SK-N-SH (cell line): ENCODE results near the gene SLC8A2. TPM values are rescaled to one million over a fixed set of nuclear protein-coding genes. Genes with fewer than 3 reads are reported as not detected.
A peak's percentile ranks its signal among the peaks of the same experiment; 100 is the strongest.

Source experiments
- CTCF ChIA-PET: fragments of 300-600, 350-600 bp; formaldehyde crosslinking; extraction: SDS; loops from one replicate; lab custom pipeline; 2021; lab: Yijun Ruan, JAX
- POLR2A ChIA-PET: fragments of 350-600 bp; sonication (Branson Sonifier 250); formaldehyde crosslinking; extraction: SDS; loops from one replicate; lab custom pipeline; 2020; ENCODE audit warnings: antibody characterized with exemption, inconsistent platforms; lab: Yijun Ruan, JAX
- DNase-seq: peaks from one replicate; pipeline ENCODE4 v3.0.0; 2012
- H2AFZ ChIP-seq: fragments of 200-600 bp; sonication (generic); 2 replicates; pipeline ENCODE4 v1.8.1; 2016; ENCODE audit warnings: antibody characterized with exemption, mild to moderate bottlenecking, low read depth
- H3F3A ChIP-seq: fragments of 200-600 bp; sonication (generic); replicated peaks from 2 replicates; pipeline ENCODE3; 2016; ENCODE audit warnings: antibody characterized with exemption, mild to moderate bottlenecking; ENCODE audit not compliant: insufficient read depth
- H3K27ac ChIP-seq, 2 experiments: fragments of 200-500 bp in 1 of 2; fragments of 200-600 bp in 1 of 2; sonication (Bioruptor generic) in 1 of 2; sonication (generic), shearing (Covaris generic) in 1 of 2; 2 replicates each; pipeline versions ENCODE4 v1.5.1 to v1.6.1; 2014 to 2016; ENCODE audit warnings: low read depth in 2 of 2, inconsistent platforms in 1 of 2, low read length in 1 of 2, mild to moderate bottlenecking in 1 of 2, mixed read lengths in 1 of 2
- H3K27me3 ChIP-seq: fragments of 200-600 bp; sonication (generic), shearing (Covaris generic); 2 replicates; pipeline ENCODE4 v1.6.1; 2016; ENCODE audit warnings: mixed run types; ENCODE audit not compliant: insufficient read depth
- H3K36me3 ChIP-seq, 2 experiments: fragments of 200-500 bp in 1 of 2; fragments of 200-600 bp in 1 of 2; sonication (Bioruptor generic) in 1 of 2; sonication (generic) in 1 of 2; replicated peaks in 1 of 2; 2 replicates each; pipeline versions ENCODE3 to v1.5.1; 2014 to 2016; ENCODE audit warnings: low read length in 1 of 2, mild to moderate bottlenecking in 1 of 2; ENCODE audit not compliant: insufficient read depth in 2 of 2, control insufficient read depth in 1 of 2
- H3K4me1 ChIP-seq, 2 experiments: fragments of 200-500 bp in 1 of 2; fragments of 200-600 bp in 1 of 2; sonication (Bioruptor generic) in 1 of 2; sonication (generic), shearing (Covaris generic) in 1 of 2; 2 replicates each; pipeline versions ENCODE4 v1.5.1 to v1.6.1; 2014 to 2016; ENCODE audit warnings: low read depth in 1 of 2, low read length in 1 of 2, mixed run types in 1 of 2; ENCODE audit not compliant: insufficient read depth in 2 of 2, control insufficient read depth in 1 of 2
- H3K4me2 ChIP-seq: fragments of 200-600 bp; sonication (generic), shearing (Covaris generic); 2 replicates; pipeline ENCODE4 v1.6.1; 2017; ENCODE audit warnings: mixed run types
- H3K4me3 ChIP-seq, 2 experiments: fragments of 200-500 bp in 1 of 2; fragments of 200-600 bp in 1 of 2; sonication (Bioruptor generic) in 1 of 2; sonication (generic), shearing (Covaris generic) in 1 of 2; 2 replicates each; pipeline versions ENCODE4 v1.5.1 to v1.8.1; 2014 to 2016; ENCODE audit warnings: low read depth in 2 of 2, inconsistent platforms in 1 of 2, low read length in 1 of 2, mild to moderate bottlenecking in 1 of 2, mixed read lengths in 1 of 2, moderate library complexity in 1 of 2
- H3K79me2 ChIP-seq: fragments of 200-600 bp; sonication (generic); 2 replicates; pipeline ENCODE4 v1.8.1; 2017; ENCODE audit warnings: mild to moderate bottlenecking; ENCODE audit not compliant: insufficient read depth
- H3K9ac ChIP-seq: fragments of 200-600 bp; sonication (generic); 2 replicates; pipeline ENCODE4 v1.6.1; 2017; ENCODE audit warnings: mixed run types
- H3K9me2 ChIP-seq: fragments of 200-600 bp; sonication (generic); 2 replicates; pipeline ENCODE4 v1.6.1; 2017; ENCODE audit warnings: mixed run types
- H3K9me3 ChIP-seq: fragments of 200-600 bp; sonication (generic); 2 replicates; pipeline ENCODE4 v1.6.1; 2017; ENCODE audit warnings: mixed run types, mild to moderate bottlenecking, moderate library complexity
- H4K20me1 ChIP-seq: fragments of 200-600 bp; sonication (generic); 2 replicates; pipeline ENCODE4 v1.6.1; 2017; ENCODE audit warnings: mild to moderate bottlenecking, mixed run types; ENCODE audit not compliant: insufficient read depth
- ELF1 ChIP-seq: IDR thresholded peaks from 2 replicates; pipeline ENCODE4 v1.4.0; 2012
- FOSL2 ChIP-seq: IDR thresholded peaks from 2 replicates; pipeline ENCODE4 v1.4.0; 2012; ENCODE audit warnings: low read depth, mild to moderate bottlenecking, moderate library complexity, borderline replicate concordance
- FOXM1 ChIP-seq: IDR thresholded peaks from 2 replicates; pipeline ENCODE4 v1.4.0; 2012; ENCODE audit warnings: low read depth, mild to moderate bottlenecking
- GABPA ChIP-seq: IDR thresholded peaks from 2 replicates; pipeline ENCODE4 v1.4.0; 2012; ENCODE audit warnings: low read depth, mild to moderate bottlenecking
- GATA2 ChIP-seq: sonication (generic); formaldehyde crosslinking; IDR thresholded peaks from 2 replicates; pipeline ENCODE4 v1.5.0; 2020; ENCODE audit warnings: mild to moderate bottlenecking, missing genetic modification reagents
- IRF3 ChIP-seq: fragments of 150-350 bp; IDR thresholded peaks from 2 replicates; pipeline ENCODE4 v1.6.1; 2016; ENCODE audit warnings: mild to moderate bottlenecking, low read depth, low read length
- MAX ChIP-seq: IDR thresholded peaks from 2 replicates; pipeline ENCODE4 v1.4.0; 2012; ENCODE audit warnings: low read depth
- NRF1 ChIP-seq: IDR thresholded peaks from 2 replicates; pipeline ENCODE4 v1.6.1; 2012; ENCODE audit warnings: low read depth, mild to moderate bottlenecking, low read length
- POLR2AphosphoS5 ChIP-seq: IDR thresholded peaks from 2 replicates; pipeline ENCODE4 v1.6.1; 2012; ENCODE audit warnings: low read depth, low read length
- RAD21 ChIP-seq: IDR thresholded peaks from 2 replicates; pipeline ENCODE4 v1.6.1; 2012; ENCODE audit warnings: mild to moderate bottlenecking, low read length
- RFX5 ChIP-seq: IDR thresholded peaks from 2 replicates; pipeline ENCODE4 v1.6.1; 2012; ENCODE audit warnings: mild to moderate bottlenecking, improper control_type of control experiment, low read length
- RXRA ChIP-seq: IDR thresholded peaks from 2 replicates; pipeline ENCODE4 v1.4.0; 2012; ENCODE audit warnings: low read depth, mild to moderate bottlenecking, borderline replicate concordance
- SIN3A ChIP-seq: IDR thresholded peaks from 2 replicates; pipeline ENCODE4 v1.6.1; 2012; ENCODE audit warnings: low read depth, mild to moderate bottlenecking, low read length, moderate library complexity, borderline replicate concordance
- SMC3 ChIP-seq: IDR thresholded peaks from 2 replicates; pipeline ENCODE4 v1.6.1; 2012; ENCODE audit warnings: low read depth, low read length, improper control_type of control experiment
- USF1 ChIP-seq: IDR thresholded peaks from 2 replicates; pipeline ENCODE4 v1.4.0; 2012; ENCODE audit warnings: low read depth, borderline replicate concordance
- USF2 ChIP-seq: fragments of 150-350 bp; IDR thresholded peaks from 2 replicates; pipeline ENCODE4 v1.6.1; 2017; ENCODE audit warnings: antibody characterized with exemption, low read length, low read depth, borderline replicate concordance
- YY1 ChIP-seq: IDR thresholded peaks from 2 replicates; pipeline ENCODE4 v1.4.0; 2012; ENCODE audit warnings: low read depth, mild to moderate bottlenecking
- ZBTB33 ChIP-seq: IDR thresholded peaks from 2 replicates; pipeline ENCODE4 v1.4.0; 2012; ENCODE audit warnings: low read depth, borderline replicate concordance
- WGBS: methylation state at CpG from one replicate; pipeline ENCODE4 v1.1.6; 2017; ENCODE audit warnings: low lambda C conversion rate; 5-methylcytosine and 5-hydroxymethylcytosine counted together
- polyA plus RNA-seq, 3 experiments: library from polyadenylated mRNA; depleted of rRNA; stranded (reverse); fragments of >200 nt; gene quantifications; 2 replicates each; pipeline ENCODE4 v1.2.3, GENCODE V29; 2012
- TF ChIP-seq, protein P1 (sequence below): fragments of 200-600 bp; sonication (generic); IDR thresholded peaks from 2 replicates; pipeline ENCODE4 v1.6.1; 2017; ENCODE audit warnings: antibody characterized with exemption, mild to moderate bottlenecking, moderate library complexity

SLC8A2 gene
- polyA plus RNA-seq, 1 of the 3 experiments (the other 2 are of a cell fraction): 0.58 TPM

GRCh38 chr19:47492137-47492533 is 20.4 kb upstream of the SLC8A2 start (continued):
- TF ChIP-seq ZBTB33 (no peak), RAD21 (no peak), USF2 (no peak)

DNA sequence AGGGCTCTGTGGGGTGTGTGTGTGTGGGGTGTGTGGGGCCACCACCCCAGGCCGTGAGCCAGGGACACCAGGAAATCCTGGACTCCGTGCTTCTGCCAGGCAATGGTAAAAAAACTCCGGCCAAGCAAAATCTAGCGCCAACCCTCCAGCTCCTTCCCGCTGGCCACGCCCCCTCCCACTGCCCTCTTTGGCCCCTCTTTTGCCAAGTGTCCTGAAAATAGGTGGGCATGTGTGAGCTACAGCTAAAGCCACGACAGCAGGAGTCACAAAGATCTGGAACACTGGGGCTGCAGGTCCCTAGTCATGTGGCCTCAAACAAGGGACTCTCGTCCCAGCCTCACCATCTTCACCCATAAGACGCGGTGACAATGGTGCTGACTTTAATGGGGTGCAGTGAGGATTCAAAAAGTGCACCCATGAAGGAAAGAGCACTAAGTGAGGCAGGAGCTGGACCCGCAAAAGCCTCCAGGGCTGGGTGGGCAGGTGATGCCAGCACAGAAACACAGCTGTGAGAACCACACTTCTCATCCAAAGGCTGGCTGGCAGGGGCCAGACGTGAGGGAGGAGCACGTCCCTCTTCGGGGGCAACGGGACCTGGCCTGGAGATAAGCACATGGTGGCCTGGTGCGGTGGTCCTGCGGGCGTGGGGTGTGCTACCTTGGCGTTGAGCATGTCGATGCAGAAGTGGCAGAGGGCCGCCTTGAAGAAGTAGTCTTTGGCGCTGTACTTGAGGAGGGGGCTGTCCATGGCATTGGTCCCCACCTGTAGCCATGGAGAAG is 19.9 kb upstream of the SLC8A2 start:
- no peaks in the 10 kb centered on the region for H3K79me2 ChIP-seq
- no peak overlapping the region for H3K4me3 ChIP-seq
- 96% methylated on average over 21 of the region's 22 CpGs for WGBS
- no peaks in the 10 kb centered on the region for H3K9me2 ChIP-seq
- no peak for DNase-seq
- ChIA-PET POLR2A (interaction anchor here (0.6 kb wide), 1 partner anchor 9 kb away, joined by 4 read pairs; no protein-coding TSS in a partner anchor), CTCF (interaction anchor here (0.8 to 6.5 kb wide), 4 partner anchors 7 to 55 kb away, joined by 3 to 52 read pairs (median 19); partner anchors contain the start of genes KPTN and NAPA)
- H2AFZ ChIP-seq: no peak overlapping the region
- no peaks in the 10 kb centered on the region for H3K27me3 ChIP-seq
- no peak for TF ChIP-seq FOSL2
- no peak for TF ChIP-seq USF1
- no peak for TF ChIP-seq MAX
- no peak for TF ChIP-seq GATA2
- no peak for TF ChIP-seq IRF3
- TF ChIP-seq SMC3: no peak
- TF ChIP-seq ELF1: no peak
- no peak for TF ChIP-seq RFX5
- TF ChIP-seq SIN3A: no peak
- TF ChIP-seq POLR2AphosphoS5: no peak
- no peak for TF ChIP-seq ZBTB33
- TF ChIP-seq NRF1: no peak
- TF ChIP-seq YY1: no peak
- no peak for TF ChIP-seq FOXM1
- TF ChIP-seq RXRA: no peak
- TF ChIP-seq GABPA: no peak
- TF ChIP-seq, protein P1, sequence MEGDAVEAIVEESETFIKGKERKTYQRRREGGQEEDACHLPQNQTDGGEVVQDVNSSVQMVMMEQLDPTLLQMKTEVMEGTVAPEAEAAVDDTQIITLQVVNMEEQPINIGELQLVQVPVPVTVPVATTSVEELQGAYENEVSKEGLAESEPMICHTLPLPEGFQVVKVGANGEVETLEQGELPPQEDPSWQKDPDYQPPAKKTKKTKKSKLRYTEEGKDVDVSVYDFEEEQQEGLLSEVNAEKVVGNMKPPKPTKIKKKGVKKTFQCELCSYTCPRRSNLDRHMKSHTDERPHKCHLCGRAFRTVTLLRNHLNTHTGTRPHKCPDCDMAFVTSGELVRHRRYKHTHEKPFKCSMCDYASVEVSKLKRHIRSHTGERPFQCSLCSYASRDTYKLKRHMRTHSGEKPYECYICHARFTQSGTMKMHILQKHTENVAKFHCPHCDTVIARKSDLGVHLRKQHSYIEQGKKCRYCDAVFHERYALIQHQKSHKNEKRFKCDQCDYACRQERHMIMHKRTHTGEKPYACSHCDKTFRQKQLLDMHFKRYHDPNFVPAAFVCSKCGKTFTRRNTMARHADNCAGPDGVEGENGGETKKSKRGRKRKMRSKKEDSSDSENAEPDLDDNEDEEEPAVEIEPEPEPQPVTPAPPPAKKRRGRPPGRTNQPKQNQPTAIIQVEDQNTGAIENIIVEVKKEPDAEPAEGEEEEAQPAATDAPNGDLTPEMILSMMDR: no peak
- peaks cover 0 to 51% of the 10 kb centered on the region in 2 experiments; a peak in 1 of 4 replicates for H3K4me1 ChIP-seq
- H3K9ac ChIP-seq: no peak overlapping the region
- no peaks in the 10 kb centered on the region for H4K20me1 ChIP-seq
- no peaks in the 10 kb centered on the region for H3K9me3 ChIP-seq
- H3K36me3 ChIP-seq: peaks cover 5 to 11% of the 10 kb centered on the region in 2 experiments
- no peaks in the 10 kb centered on the region for H3F3A ChIP-seq
- H3K27ac ChIP-seq: peak overlapping the region in 1 of 2 experiments; percentile 84; a peak in 1 of 4 replicates
- no peak overlapping the region for H3K4me2 ChIP-seq
